ENCODE results near the gene CDCA5. TPM values are rescaled to one million over a fixed set of nuclear protein-coding genes. Genes with fewer than 3 reads are reported as not detected.

Gene CDCA5
- polyA plus RNA-seq, 1 donor: 11.3 TPM

GRCh38 chr11:65128182-65129145 is 44.6 kb upstream of the CDCA5 start:
- H3K27ac ChIP-seq (ENCODE audit: low read length): no peak overlapping the region
- H3K4me3 ChIP-seq (ENCODE audit: low read length): no peak overlapping the region
- H3K9me3 ChIP-seq (ENCODE audit: control insufficient read depth, low read depth, low read length): no peaks in the 10 kb centered on the region
- H3K4me1 ChIP-seq (ENCODE audit: control insufficient read depth, insufficient read depth, low read length): peaks cover 14% of the 10 kb centered on the region
- no peaks in the 10 kb centered on the region for H3K27me3 ChIP-seq (ENCODE audit: control insufficient read depth, insufficient read depth, low read length)
- peaks cover 88% of the 10 kb centered on the region for H3K36me3 ChIP-seq (ENCODE audit: control insufficient read depth, insufficient read depth, low read length)
- no CpG with 5 or more reads among the region's 15 CpGs for WGBS (ENCODE audit: insufficient coverage, low lambda C conversion rate)
- DNase-seq: no peak

GRCh38 chr11:65127473-65128181 is 43.8 kb upstream of the CDCA5 start:
- no peak for DNase-seq
- H3K27ac ChIP-seq (ENCODE audit: low read length): no peak overlapping the region
- no peaks in the 10 kb centered on the region for H3K27me3 ChIP-seq (ENCODE audit: control insufficient read depth, insufficient read depth, low read length)
- H3K36me3 ChIP-seq (ENCODE audit: control insufficient read depth, insufficient read depth, low read length): peaks cover 83% of the 10 kb centered on the region
- no peak overlapping the region for H3K4me3 ChIP-seq (ENCODE audit: low read length)
- H3K4me1 ChIP-seq (ENCODE audit: control insufficient read depth, insufficient read depth, low read length): peaks cover 13% of the 10 kb centered on the region
- whole genome bisulfite sequencing (ENCODE audit: insufficient coverage, low lambda C conversion rate): 100% methylated on average over 2 of the region's 12 CpGs
- H3K9me3 ChIP-seq (ENCODE audit: control insufficient read depth, low read depth, low read length): no peaks in the 10 kb centered on the region

- no peak overlapping the region for H3K4me3 ChIP-seq (ENCODE audit: low read length)
- H3K27ac ChIP-seq (ENCODE audit: low read length): no peak overlapping the region
- DNase-seq: no peak
- no peaks in the 10 kb centered on the region for H3K27me3 ChIP-seq (ENCODE audit: control insufficient read depth, insufficient read depth, low read length)
- no peaks in the 10 kb centered on the region for H3K9me3 ChIP-seq (ENCODE audit: control insufficient read depth, low read depth, low read length)
- H3K36me3 ChIP-seq (ENCODE audit: control insufficient read depth, insufficient read depth, low read length): peaks cover 74% of the 10 kb centered on the region
- peaks cover 6% of the 10 kb centered on the region for H3K4me1 ChIP-seq (ENCODE audit: control insufficient read depth, insufficient read depth, low read length)
- no CpG with 5 or more reads among the region's 6 CpGs for WGBS (ENCODE audit: insufficient coverage, low lambda C conversion rate)
Measured at GRCh38 chr11:65126624-65127274, 42.9 kb upstream of the CDCA5 start.

- Histone ChIP-seq H3K9me3 (ENCODE audit: control insufficient read depth, low read depth, low read length) (no peaks in the 10 kb centered on the region), H3K4me1 (ENCODE audit: control insufficient read depth, insufficient read depth, low read length) (peaks cover 16% of the 10 kb centered on the region), H3K27ac (ENCODE audit: low read length) (no peak overlapping the region), H3K27me3 (ENCODE audit: control insufficient read depth, insufficient read depth, low read length) (no peaks in the 10 kb centered on the region), H3K4me3 (ENCODE audit: low read length) (no peak overlapping the region), H3K36me3 (ENCODE audit: control insufficient read depth, insufficient read depth, low read length) (peaks cover 69% of the 10 kb centered on the region)
- no CpG with 5 or more reads among the region's 12 CpGs for WGBS (ENCODE audit: insufficient coverage, low lambda C conversion rate)
- no peak for DNase-seq
Measured at GRCh38 chr11:65125197-65126056, 41.6 kb upstream of the CDCA5 start.

- Histone ChIP-seq H3K4me3 (ENCODE audit: low read length) (no peak overlapping the region), H3K4me1 (ENCODE audit: control insufficient read depth, insufficient read depth, low read length) (peaks cover 20% of the 10 kb centered on the region), H3K27ac (ENCODE audit: low read length) (no peak overlapping the region), H3K36me3 (ENCODE audit: control insufficient read depth, insufficient read depth, low read length) (peaks cover 69% of the 10 kb centered on the region), H3K9me3 (ENCODE audit: control insufficient read depth, low read depth, low read length) (no peaks in the 10 kb centered on the region), H3K27me3 (ENCODE audit: control insufficient read depth, insufficient read depth, low read length) (no peaks in the 10 kb centered on the region)
- no peak for DNase-seq
- no CpG with 5 or more reads among the region's 5 CpGs for WGBS (ENCODE audit: insufficient coverage, low lambda C conversion rate)
Measured at GRCh38 chr11:65124480-65125196, 40.8 kb upstream of the CDCA5 start.

GRCh38 chr11:65121865-65122696 is 38.2 kb upstream of the CDCA5 start, which contains the start of the genes FAU and MRPL49:
Gene FAU, minus strand, starts transcription at chr11:65122134. Its CDS starts 321 bp downstream, at chr11:65121813.
Gene MRPL49, plus strand, starts transcription at chr11:65122321. Its CDS starts 26 bp downstream, at chr11:65122347.
- DNase-seq: peak; percentile 99
- no peaks in the 10 kb centered on the region for H3K27me3 ChIP-seq (ENCODE audit: control insufficient read depth, insufficient read depth, low read length)
- H3K4me3 ChIP-seq (ENCODE audit: low read length): peak within 1 kb of the TSS; percentile 88
- peaks cover 27% of the 10 kb centered on the region for H3K4me1 ChIP-seq (ENCODE audit: control insufficient read depth, insufficient read depth, low read length)
- 0% methylated on average over 1 of the region's 64 CpGs for whole genome bisulfite sequencing (ENCODE audit: insufficient coverage, low lambda C conversion rate)
- H3K9me3 ChIP-seq (ENCODE audit: control insufficient read depth, low read depth, low read length): no peaks in the 10 kb centered on the region
- peak within 1 kb of the TSS; percentile 92 for H3K27ac ChIP-seq (ENCODE audit: low read length)
- H3K36me3 ChIP-seq (ENCODE audit: control insufficient read depth, insufficient read depth, low read length): peaks cover 60% of the 10 kb centered on the region

GRCh38 chr11:65121447-65121864 is 37.6 kb upstream of the CDCA5 start:
- H3K36me3 ChIP-seq (ENCODE audit: control insufficient read depth, insufficient read depth, low read length): peaks cover 54% of the 10 kb centered on the region
- peak overlapping the region; percentile 92 for H3K27ac ChIP-seq (ENCODE audit: low read length)
- peaks cover 30% of the 10 kb centered on the region for H3K4me1 ChIP-seq (ENCODE audit: control insufficient read depth, insufficient read depth, low read length)
- no peaks in the 10 kb centered on the region for H3K9me3 ChIP-seq (ENCODE audit: control insufficient read depth, low read depth, low read length)
- H3K27me3 ChIP-seq (ENCODE audit: control insufficient read depth, insufficient read depth, low read length): no peaks in the 10 kb centered on the region
- DNase-seq: peak; percentile 83 to 87
- H3K4me3 ChIP-seq (ENCODE audit: low read length): peak overlapping the region; percentile 88
- WGBS (ENCODE audit: insufficient coverage, low lambda C conversion rate): no CpG with 5 or more reads among the region's 22 CpGs

- Histone ChIP-seq H3K4me1 (ENCODE audit: control insufficient read depth, insufficient read depth, low read length) (peaks cover 37% of the 10 kb centered on the region), H3K9me3 (ENCODE audit: control insufficient read depth, low read depth, low read length) (no peaks in the 10 kb centered on the region), H3K4me3 (ENCODE audit: low read length) (peak overlapping the region; percentile 88), H3K27ac (ENCODE audit: low read length) (peak overlapping the region; percentile 92), H3K27me3 (ENCODE audit: control insufficient read depth, insufficient read depth, low read length) (no peaks in the 10 kb centered on the region), H3K36me3 (ENCODE audit: control insufficient read depth, insufficient read depth, low read length) (peaks cover 52% of the 10 kb centered on the region)
- no peak for DNase-seq
- no CpG with 5 or more reads among the region's 3 CpGs for WGBS (ENCODE audit: insufficient coverage, low lambda C conversion rate)
Measured at GRCh38 chr11:65120831-65121230, 37.0 kb upstream of the CDCA5 start.

GRCh38 chr11:65119670-65119995 is 35.8 kb upstream of the CDCA5 start:
- peaks cover 37% of the 10 kb centered on the region for H3K4me1 ChIP-seq (ENCODE audit: control insufficient read depth, insufficient read depth, low read length)
- DNase-seq: peak in 1 of 2 donors; percentile 28
- no peak overlapping the region for H3K4me3 ChIP-seq (ENCODE audit: low read length)
- no peaks in the 10 kb centered on the region for H3K27me3 ChIP-seq (ENCODE audit: control insufficient read depth, insufficient read depth, low read length)
- H3K27ac ChIP-seq (ENCODE audit: low read length): no peak overlapping the region
- no peaks in the 10 kb centered on the region for H3K9me3 ChIP-seq (ENCODE audit: control insufficient read depth, low read depth, low read length)
- H3K36me3 ChIP-seq (ENCODE audit: control insufficient read depth, insufficient read depth, low read length): peaks cover 46% of the 10 kb centered on the region
